Raji (cell line): ENCODE measurements around the gene STXBP4.

Source experiments
- POLR2A ChIP-seq: IDR thresholded peaks from 2 replicates; pipeline ENCODE4 v1.6.1; 2011; ENCODE audit warnings: low read depth, low read length, control low read depth; ENCODE audit not compliant: insufficient read depth

STXBP4 gene

DNA sequence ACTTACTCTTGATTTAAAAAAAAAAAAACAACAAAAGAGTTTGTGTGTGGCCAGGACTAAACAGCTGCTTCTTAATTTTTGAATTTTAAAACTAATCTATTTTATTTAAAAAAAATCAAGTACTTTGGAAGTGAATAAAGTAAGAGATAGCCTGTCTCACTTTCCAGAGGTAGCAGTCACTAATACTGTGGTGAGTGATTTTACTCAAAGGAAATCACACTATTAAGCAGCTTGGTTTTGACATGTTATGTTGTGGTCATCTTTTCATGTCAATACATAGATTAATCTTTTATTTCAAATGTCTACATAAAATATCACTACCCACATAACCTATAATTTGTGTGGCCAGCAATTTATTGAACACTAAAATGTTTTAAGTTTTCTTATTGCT, 194.0 kb downstream of the STXBP4 start:
- no peak for TF ChIP-seq POLR2A

DNA sequence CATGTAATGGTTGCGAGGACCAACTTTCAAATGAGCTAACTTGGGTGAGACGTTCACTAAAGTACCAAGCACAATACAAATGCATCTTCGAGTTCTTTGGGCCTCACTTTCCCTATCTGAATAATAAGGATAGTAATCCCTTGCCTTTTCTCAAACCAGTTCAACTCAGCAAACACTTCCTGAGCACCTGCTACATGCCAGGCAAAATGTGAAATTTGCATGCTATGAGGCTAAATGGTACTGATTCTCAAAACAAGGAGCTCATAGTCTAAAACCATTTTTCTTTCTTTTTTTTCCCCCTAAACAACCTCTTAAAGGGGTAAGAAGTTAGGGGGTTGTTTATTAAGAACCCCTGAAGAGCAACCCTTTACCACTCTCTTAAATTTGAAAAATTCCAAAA, 194.8 kb downstream of the STXBP4 start:
- no peak for TF ChIP-seq POLR2A

DNA sequence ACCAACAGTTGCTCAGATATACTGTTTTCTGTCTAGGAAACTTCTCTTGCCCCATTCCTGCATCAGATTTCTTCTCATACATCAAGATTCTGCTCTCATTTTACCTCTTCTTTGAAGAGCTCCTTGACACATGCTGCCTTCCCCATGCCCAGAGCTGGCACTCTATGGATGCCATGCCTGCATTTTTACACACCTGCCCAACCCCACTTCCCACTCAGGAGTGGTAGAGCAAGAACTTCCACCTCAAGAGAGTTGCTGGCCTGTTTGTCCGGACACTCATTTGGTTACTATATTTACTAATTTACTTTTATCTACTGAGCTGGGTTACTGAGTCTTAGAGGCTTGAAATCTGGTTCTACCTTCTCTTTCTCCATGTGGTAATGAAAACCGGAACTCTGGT, 197.9 kb downstream of the STXBP4 start:
- TF ChIP-seq POLR2A = no peak

DNA sequence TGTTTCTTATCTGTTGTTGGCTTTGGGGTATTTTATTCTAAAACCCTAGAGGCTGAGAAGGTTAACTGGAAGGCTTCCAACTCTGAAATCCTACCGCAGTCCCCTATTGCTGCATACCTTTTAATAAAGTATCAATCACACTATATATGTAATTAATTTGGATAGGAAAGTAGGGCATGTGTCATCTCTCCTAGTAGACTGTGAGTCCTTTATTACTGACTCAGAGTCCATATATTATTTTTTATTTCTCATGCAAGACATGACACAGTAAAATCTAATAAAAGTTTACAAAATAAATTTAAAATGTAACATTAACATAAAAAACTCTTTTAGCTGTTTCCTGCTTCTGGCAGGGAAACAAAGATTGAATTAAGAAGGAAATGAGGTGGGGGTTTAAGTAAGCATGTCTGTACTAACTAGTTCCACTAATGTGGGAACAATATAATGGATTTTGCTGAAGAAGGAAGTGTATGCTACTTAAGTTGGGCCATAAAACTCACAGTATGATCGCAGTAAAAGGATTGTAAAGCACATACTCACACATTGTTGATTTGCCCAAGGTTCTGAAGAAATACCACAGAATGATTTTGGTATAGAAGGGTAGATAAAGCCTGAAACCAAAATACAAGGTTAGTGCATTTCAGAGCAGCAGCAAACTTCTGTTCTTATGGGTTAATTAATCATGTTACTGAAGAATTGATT, 198.6 kb downstream of the STXBP4 start:
- TF ChIP-seq POLR2A = no peak

DNA sequence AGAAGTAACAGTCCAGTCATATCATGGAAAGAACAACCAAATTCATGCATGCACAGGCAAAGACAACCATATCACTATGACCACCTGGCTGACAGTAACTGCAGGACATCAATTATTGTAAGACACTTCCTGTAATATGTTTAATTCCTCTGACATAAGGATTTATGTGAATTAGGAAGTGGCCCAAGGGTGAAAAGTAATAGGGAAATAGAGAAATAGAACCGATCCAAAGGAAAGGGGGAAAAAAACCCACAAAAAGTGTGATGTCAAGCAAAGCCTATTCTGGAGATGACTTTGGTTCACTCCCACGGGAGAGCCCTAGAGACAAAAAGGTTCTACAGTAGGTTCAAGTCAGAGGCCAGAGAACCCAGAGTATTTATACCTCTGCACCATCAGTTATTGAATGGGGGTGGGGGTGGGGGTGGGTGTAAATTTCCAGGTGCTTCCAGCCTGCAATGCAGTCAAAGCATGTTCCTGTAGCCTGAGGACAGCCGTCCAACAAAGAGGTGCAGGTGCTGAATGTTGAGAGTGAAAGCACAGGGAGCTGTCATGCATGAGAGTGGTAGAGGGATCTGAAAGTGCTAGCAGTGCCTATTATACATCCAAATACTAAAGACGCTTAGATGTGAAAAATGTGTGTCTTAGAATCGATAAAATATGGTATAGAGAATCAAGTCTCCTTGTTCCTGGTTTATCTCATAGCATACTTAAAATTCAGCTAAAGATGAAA, 200.6 kb downstream of the STXBP4 start:
- no peak for TF ChIP-seq POLR2A

DNA sequence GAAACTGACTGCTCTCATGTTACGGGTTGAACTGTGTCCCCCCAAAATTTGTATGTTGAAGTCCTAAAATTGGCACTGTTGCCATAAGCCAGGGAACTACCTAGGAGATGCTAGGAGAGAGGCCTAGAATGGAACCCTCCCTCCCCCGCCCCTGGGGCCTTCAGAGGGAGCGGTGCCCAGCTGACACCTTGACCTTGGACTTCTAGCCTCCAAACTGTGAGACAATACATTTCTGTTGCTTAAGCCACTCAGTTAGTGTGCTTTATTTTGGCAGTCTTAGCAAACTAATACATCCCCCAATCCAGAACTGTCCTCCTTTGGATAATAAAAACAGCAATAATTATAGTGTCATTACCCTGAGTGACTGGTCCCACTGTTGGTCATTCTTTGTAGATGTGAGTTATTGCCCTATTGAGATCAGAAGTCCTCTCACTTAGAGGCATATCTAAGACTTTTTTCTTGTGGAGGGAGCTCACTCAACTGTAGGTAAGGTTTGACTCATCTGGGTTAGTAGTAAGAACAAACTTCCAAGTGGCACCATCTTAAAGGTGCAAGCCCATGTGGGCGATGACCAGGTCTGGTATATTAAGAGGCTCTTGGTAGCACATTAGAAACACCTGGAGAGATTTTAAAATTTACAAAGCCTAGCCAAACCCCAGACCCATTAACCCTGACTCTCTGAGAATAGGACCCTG, 203.2 kb downstream of the STXBP4 start:
- no peak for TF ChIP-seq POLR2A

DNA sequence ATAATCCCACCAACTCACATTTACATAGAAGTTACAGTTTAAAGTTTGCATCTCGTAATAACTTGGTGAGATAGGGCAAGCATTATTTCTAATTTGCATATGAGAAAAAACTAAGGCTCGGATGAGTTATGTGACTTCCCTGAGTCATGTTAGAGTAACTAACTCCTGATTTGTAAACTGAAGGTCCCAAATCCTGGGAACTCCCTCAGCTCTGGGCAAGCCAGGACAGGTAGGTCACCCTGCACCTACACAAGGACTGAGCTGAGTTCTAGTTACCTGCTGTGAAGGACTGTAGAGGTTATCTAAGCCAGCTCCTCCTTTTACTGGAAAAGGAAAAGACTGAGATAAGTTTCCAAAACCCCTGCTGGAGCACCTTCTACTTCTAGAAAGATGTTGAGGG, 204.0 kb downstream of the STXBP4 start:
- no peak for TF ChIP-seq POLR2A

DNA sequence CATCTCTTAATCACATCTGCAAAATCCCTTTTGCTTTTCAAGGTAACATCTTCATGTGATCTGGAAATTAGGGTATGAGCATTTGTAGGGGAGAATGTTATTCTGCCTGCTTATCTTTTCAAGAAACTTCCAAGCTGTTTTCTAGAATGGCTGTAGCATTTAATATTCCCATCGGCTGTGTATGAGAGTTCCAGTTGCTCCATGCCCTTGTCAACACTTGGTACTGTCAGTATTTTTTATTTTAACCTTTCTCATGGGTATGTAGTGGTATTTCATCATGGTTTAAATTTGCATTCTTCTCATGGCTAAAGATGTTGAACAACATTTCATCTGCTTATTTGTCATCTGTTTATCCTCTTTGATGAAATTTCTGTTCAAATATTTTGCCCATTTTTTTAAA, 205.6 kb downstream of the STXBP4 start:
- TF ChIP-seq POLR2A = no peak

DNA sequence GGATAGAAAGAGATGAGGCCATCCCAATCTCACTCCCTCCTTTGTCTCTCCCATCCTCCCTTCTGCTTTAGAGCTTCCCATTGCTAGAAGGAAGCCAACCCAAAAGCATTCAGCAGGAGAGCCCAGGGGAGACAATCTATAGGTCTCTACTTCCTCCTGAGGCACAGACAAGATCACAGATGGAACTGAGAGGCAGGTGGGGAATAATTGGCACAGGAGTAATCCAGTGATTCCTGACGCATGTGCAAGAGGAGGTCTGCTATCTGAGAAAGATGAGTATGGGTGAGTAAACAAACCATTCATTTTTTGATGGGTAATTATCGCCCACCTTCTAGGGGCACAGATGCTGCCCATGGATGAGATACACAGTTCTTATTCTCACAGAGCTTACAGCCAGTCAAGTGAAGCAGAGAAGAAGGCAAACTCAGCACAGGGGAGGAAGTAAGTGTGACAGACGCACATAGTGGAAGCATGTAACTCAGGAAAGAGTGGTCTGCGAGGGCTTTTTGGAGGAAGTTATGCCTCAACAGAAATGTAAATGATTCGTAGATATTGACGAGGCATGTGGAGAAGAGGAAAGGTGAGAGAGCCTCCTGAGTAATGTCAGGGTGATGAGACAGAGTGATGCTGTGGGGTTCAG, 207.3 kb downstream of the STXBP4 start:
- TF ChIP-seq POLR2A = no peak

DNA sequence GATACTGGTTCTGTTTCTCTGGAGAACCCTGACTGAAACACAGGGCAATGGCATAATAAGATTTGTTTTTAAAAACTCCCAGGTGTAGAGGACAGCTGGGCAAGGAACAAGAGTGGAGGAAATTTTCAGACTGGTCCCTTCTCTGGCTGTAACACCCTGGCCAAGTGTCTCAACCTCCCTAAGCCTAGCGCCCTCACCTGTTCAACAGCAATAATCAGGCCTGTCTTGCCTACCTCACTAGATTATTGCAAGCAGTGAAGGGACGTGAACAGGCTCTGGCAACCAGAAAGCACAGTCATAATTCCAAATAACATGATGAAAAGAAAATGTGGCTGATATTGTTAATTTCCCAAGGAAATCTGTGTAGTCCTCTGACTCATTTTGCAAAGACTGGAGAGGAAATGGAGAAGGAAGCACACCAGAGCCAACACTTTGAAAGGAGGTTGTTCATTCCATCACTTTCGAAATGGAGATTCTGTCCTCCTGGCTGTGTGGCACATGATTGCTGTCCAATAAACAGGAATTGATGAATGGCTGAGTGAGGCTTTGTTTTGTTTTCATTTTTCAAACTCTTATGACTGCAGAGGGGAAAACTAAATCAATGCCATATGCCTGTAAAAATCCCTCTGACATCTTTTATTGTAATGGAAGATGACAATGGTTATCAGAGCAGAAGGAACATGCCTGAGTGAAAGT, 208.7 kb downstream of the STXBP4 start:
- no peak for TF ChIP-seq POLR2A

DNA sequence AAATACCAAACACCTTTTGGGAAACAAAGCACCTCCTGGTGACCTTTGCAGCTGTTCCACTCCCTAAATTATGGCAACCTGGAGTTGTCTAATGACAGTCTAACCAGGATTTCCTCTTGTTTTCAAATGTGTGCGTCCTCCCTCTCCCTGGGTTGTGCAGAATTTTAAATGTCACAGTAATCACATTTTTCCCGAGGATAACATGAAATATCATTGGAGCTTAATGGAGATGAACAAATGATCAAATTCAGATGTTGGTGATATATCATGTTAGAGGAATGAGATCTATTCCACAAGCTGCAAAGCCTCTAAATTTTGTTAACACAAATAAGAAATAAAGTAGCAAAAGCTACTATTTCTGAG, 209.3 kb downstream of the STXBP4 start:
- no peak for TF ChIP-seq POLR2A

DNA sequence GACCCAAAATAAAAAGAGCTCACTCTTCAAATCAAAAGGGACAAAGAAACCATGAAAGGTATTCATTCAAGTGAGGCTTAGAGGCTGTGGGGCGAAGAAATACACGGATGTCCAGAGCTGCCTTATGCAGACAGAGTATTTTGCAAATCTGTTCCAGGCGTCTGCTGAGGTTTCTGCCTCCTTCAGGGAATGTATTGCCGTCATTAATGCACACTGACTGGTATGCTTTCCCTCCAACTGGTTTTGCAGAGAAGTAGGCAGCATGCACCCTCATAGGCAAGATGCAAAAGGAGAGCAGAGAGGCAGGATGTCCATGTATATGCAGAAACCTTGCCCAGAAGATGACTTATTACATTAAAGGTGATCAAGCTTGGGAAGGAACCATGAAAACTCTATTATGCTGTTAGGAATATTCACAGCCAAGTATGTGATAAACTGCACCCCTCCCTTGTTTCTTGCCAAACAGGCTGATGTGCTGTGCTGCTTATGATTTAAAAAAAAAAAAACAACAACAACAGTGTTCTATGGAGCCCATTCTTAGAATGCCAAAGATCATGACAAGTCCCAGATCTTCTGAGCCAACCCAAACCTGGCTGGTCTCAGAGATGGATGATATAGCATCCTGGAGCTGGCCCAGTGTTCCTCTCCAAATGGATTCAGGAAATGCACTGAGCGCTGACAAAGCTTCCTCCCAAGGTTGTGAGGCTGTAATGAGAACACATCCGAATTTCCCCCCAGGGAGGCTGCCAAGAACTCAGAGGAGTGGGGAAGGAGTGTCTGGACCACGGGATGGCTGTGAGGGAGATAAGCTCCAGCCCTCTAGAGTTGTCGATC, 218.6 kb downstream of the STXBP4 start:
- no peak for TF ChIP-seq POLR2A

DNA sequence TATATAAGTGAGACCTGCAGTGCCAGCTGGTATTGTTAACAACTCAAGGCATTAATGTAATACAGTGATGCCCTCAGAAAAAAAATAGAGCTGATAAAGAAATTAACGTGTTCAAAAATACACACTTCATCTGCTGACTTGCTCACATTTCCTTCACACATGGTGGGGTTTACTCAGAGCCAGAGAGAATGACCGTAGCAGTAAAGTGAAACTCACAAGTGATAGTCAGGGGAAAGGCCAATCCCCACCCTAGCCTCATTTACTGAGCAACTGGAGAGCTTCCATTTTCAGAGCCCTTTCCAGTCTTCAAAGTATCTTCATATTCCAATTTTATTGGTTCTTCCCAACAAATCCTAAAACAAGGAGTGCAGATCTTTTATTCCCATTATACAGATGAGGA, 222.2 kb downstream of the STXBP4 start:
- TF ChIP-seq POLR2A = no peak

DNA sequence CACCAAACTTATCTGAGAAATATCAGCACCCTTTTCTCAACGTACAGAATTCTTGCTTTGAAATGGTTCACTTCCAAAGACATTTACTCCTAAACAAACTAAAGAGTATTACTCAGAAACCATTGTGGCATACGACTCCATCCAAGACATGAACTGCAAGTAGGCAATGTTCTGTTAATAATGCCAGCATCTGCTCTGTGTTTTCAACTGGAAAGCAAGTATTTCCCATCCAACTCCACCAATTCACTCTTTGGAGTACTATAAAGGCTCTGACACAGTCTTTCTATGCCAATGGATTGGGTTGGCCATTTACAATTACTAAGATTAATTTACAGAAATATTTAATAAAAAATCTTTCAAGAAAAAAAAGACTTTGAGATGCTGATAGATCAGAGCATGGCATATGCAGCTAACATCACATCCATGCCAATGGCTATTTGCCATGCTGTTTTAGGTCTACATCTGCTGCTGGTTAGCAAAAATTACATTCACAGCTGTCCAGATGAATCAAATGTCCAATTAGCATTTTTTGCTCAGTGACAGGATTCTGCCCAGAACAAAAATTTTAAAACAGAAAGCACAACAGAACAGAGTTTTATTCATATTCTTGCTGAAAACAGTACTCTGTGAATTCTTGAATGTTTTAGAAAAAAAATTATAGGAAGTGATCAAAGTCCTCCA, 230.3 kb downstream of the STXBP4 start:
- no peak for TF ChIP-seq POLR2A

DNA sequence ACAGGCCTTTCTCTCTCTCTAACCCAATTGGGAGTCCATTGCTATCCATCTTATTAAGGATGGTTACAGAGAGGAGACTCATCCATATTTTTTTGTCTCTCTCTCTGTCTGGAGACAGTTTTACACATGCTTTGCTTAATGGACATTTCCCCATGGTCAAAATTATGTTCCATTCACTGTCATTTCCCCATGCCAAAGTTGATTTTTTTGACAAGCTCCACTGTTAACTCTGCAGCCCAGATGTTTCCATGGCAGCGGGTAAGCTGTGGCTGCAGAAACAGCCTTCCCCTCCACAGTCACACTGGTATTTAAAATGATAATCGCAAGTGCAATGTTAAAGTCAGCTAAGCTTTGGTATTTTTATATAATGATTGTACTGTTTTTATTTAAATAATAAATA, 232.3 kb downstream of the STXBP4 start:
- TF ChIP-seq POLR2A = no peak
